ENCODE results near the gene FBXL19. TPM values are rescaled to one million over a fixed set of nuclear protein-coding genes. Genes with fewer than 3 reads are reported as not detected.

Gene FBXL19
- total and polyA plus RNA-seq, 2 donors (not counting 1 experiment from before 2014, with no cell fraction given), result 9.0 to 25.0 TPM

GRCh38 chr16:30966033-30966619, 42.8 kb downstream of the FBXL19 start:
- Mint-ChIP-seq H3K4me1 (peaks cover 1% of the 10 kb centered on the region), H3K27me3 (no peaks in the 10 kb centered on the region), H3K9me3 (ENCODE audit: insufficient read depth) (no peaks in the 10 kb centered on the region), H3K4me3 (no peak overlapping the region), H3K27ac (no peak overlapping the region)
- H3K27me3 ChIP-seq (replicated peaks in 1 of 4; ENCODE audit: control extremely low read depth in 1 of 4, control insufficient read depth in 3 of 4, insufficient read depth in 4 of 4, low read length in 3 of 4), result no peaks in the 10 kb centered on the region
- peaks cover 18% of the 10 kb centered on the region for H4K20me1 ChIP-seq (ENCODE audit: control insufficient read depth, insufficient read depth, low read length, poor library complexity, severe bottlenecking)
- DNase-seq (no peak), ATAC-seq (ENCODE audit: low read depth) (no peak)
- peaks cover 41% of the 10 kb centered on the region for H3K79me2 ChIP-seq (ENCODE audit: control insufficient read depth, insufficient read depth, low read length)
- no peak overlapping the region for H2AFZ ChIP-seq (ENCODE audit: insufficient read depth, low read depth, low read length, poor library complexity, severe bottlenecking)
- no peaks in the 10 kb centered on the region for H3K9me3 ChIP-seq (ENCODE audit: control extremely low read depth in 1 of 3, control insufficient read depth in 2 of 3, insufficient read depth in 1 of 3, low read length in 2 of 3)
- TF ChIP-seq CTCF (IDR thresholded peaks at IDR 0.05), result no peak
- TF ChIP-seq EZH2 (IDR thresholded peaks at IDR 0.05; ENCODE audit: borderline replicate concordance, insufficient read depth, low read depth, low read length, poor library complexity, severe bottlenecking), result no peak
- H3K4me3 ChIP-seq (ENCODE audit: control extremely low read depth in 1 of 5, extremely low read depth in 1 of 5, insufficient read depth in 1 of 5, low read depth in 2 of 5, low read length in 4 of 5), result no peak overlapping the region
- H3K4me2 ChIP-seq (replicated peaks; ENCODE audit: low read depth, low read length, poor library complexity, severe bottlenecking), result no peak overlapping the region
- ChIA-PET CTCF (no interaction called here), POLR2A (interaction anchor here (0.7 kb wide), 1 partner anchor 220 kb away, joined by 8 read pairs; no protein-coding TSS in a partner anchor)
- H3K36me3 ChIP-seq (replicated peaks in 1 of 2; ENCODE audit: control extremely low read depth in 1 of 2, control insufficient read depth in 1 of 2, extremely low read depth in 1 of 2, insufficient read depth in 2 of 2, low read length in 1 of 2), result peaks cover 7 to 76% of the 10 kb centered on the region in 2 experiments
- H3K27ac ChIP-seq (ENCODE audit: low read length in 2 of 2), result no peak overlapping the region
- WGBS (ENCODE audit: insufficient coverage), result 99% methylated on average over 19 of the region's 19 CpGs
- intact Hi-C loops (cut with micrococcal nuclease), result no loop called here
- no peaks in the 10 kb centered on the region for H3K4me1 ChIP-seq (ENCODE audit: control insufficient read depth in 2 of 2, insufficient read depth in 2 of 2, low read length in 2 of 2)
- no peak overlapping the region for H3K9ac ChIP-seq (ENCODE audit: low read length)

GRCh38 chr16:30967795-30968194, 44.4 kb downstream of the FBXL19 start:
- no peak overlapping the region for H3K9ac ChIP-seq (ENCODE audit: low read length)
- 96% methylated on average over 4 of the region's 4 CpGs for WGBS (ENCODE audit: insufficient coverage)
- peaks cover 3 to 77% of the 10 kb centered on the region in 2 experiments for H3K36me3 ChIP-seq (replicated peaks in 1 of 2; ENCODE audit: control extremely low read depth in 1 of 2, control insufficient read depth in 1 of 2, extremely low read depth in 1 of 2, insufficient read depth in 2 of 2, low read length in 1 of 2)
- no peak for DNase-seq
- peaks cover 18% of the 10 kb centered on the region for H4K20me1 ChIP-seq (ENCODE audit: control insufficient read depth, insufficient read depth, low read length, poor library complexity, severe bottlenecking)
- H3K4me2 ChIP-seq (replicated peaks; ENCODE audit: low read depth, low read length, poor library complexity, severe bottlenecking), result no peak overlapping the region
- Mint-ChIP-seq H3K9me3 (ENCODE audit: insufficient read depth) (no peaks in the 10 kb centered on the region), H3K4me3 (no peak overlapping the region), H3K4me1 (peaks cover 1% of the 10 kb centered on the region), H3K27me3 (no peaks in the 10 kb centered on the region), H3K27ac (no peak overlapping the region)
- ATAC-seq (ENCODE audit: low read depth), result no peak
- no peak overlapping the region for H3K4me3 ChIP-seq (ENCODE audit: control extremely low read depth in 1 of 5, extremely low read depth in 1 of 5, insufficient read depth in 1 of 5, low read depth in 2 of 5, low read length in 4 of 5)
- no peaks in the 10 kb centered on the region for H3K4me1 ChIP-seq (ENCODE audit: control insufficient read depth in 2 of 2, insufficient read depth in 2 of 2, low read length in 2 of 2)
- ChIA-PET CTCF (interaction anchor here (0.5 to 1.8 kb wide), 3 partner anchors 17 to 353 kb away, joined by 3 to 4 read pairs (median 4); partner anchors contain the start of gene HSD3B7), POLR2A (no interaction called here)
- no peak overlapping the region for H2AFZ ChIP-seq (ENCODE audit: insufficient read depth, low read depth, low read length, poor library complexity, severe bottlenecking)
- no peaks in the 10 kb centered on the region for H3K27me3 ChIP-seq (replicated peaks in 1 of 4; ENCODE audit: control extremely low read depth in 1 of 4, control insufficient read depth in 3 of 4, insufficient read depth in 4 of 4, low read length in 3 of 4)
- TF ChIP-seq CTCF (IDR thresholded peaks at IDR 0.05), result no peak
- TF ChIP-seq EZH2 (IDR thresholded peaks at IDR 0.05; ENCODE audit: borderline replicate concordance, insufficient read depth, low read depth, low read length, poor library complexity, severe bottlenecking), result no peak
- peaks cover 35% of the 10 kb centered on the region for H3K79me2 ChIP-seq (ENCODE audit: control insufficient read depth, insufficient read depth, low read length)
- no peaks in the 10 kb centered on the region for H3K9me3 ChIP-seq (ENCODE audit: control extremely low read depth in 1 of 3, control insufficient read depth in 2 of 3, insufficient read depth in 1 of 3, low read length in 2 of 3)
- intact Hi-C loops (cut with micrococcal nuclease), result no loop called here
- no peak overlapping the region for H3K27ac ChIP-seq (ENCODE audit: low read length in 2 of 2)

Measured in B cell (primary cell).